Endothelial cell of umbilical vein (primary cell): ENCODE results near the gene EXO5. TPM values are rescaled to one million over a fixed set of nuclear protein-coding genes. Genes with fewer than 3 reads are reported as not detected.

Source experiments
- BruUV-seq: library from RNA; stranded (reverse); fragments of 400-500 nt; replicated peaks from 2 replicates; lab custom pipeline; 2021; lab: Mats Ljungman, UMichigan
- CTCF ChIA-PET: fragments of 300-600, 350-600 bp; sonication (Branson Sonifier 250); formaldehyde crosslinking; loops from one replicate; lab custom pipeline; 2021; ENCODE audit warnings: antibody characterized with exemption, inconsistent platforms; lab: Charles Lee
- POLR2A ChIA-PET: fragments of 300-600, 350-600 bp; sonication (Branson Sonifier 250); formaldehyde crosslinking; loops from one replicate; lab custom pipeline; 2021; ENCODE audit warnings: antibody characterized with exemption, inconsistent platforms; lab: Charles Lee
- DNase-seq: peaks from one replicate; pipeline ENCODE4 v3.0.0-alpha.2; 2011; ENCODE audit warnings: low read depth, low spot score
- FAIRE-seq: peaks from 2 replicates; lab custom pipeline; 2011; peaks lifted over from hg19 to GRCh38; lab: Jason Lieb, UNC
- H2AFZ ChIP-seq: 2 replicates; pipeline ENCODE4 v1.6.0; 2012; ENCODE audit warnings: low read depth, low read length, control low read depth, inconsistent platforms
- H3K27ac ChIP-seq: 2 replicates; pipeline ENCODE4 v1.5.1; 2011; ENCODE audit warnings: low read depth, mild to moderate bottlenecking, control low read depth, low read length, moderate library complexity; ENCODE audit not compliant: insufficient read depth
- H3K27me3 ChIP-seq, 2 experiments: 2 replicates each; pipeline versions ENCODE4 v1.6.0 to v1.6.1; 2011; ENCODE audit warnings: low read length in 2 of 2, mixed read lengths in 1 of 2; ENCODE audit not compliant: control insufficient read depth in 2 of 2, insufficient read depth in 2 of 2
- H3K36me3 ChIP-seq, 2 experiments: 2 replicates in 1 of 2; 3 replicates in 1 of 2; pipeline ENCODE4 v1.5.1; 2011; ENCODE audit warnings: low read length in 2 of 2, mild to moderate bottlenecking in 1 of 2, moderate library complexity in 1 of 2; ENCODE audit not compliant: control insufficient read depth in 2 of 2, insufficient read depth in 2 of 2; ENCODE audit errors: extremely low read depth in 1 of 2
- H3K4me1 ChIP-seq: 3 replicates; pipeline ENCODE4 v1.5.1; 2011; ENCODE audit warnings: mild to moderate bottlenecking, low read length; ENCODE audit not compliant: control insufficient read depth, insufficient read depth; ENCODE audit errors: extremely low read depth
- H3K4me2 ChIP-seq: 2 replicates; pipeline ENCODE4 v1.6.1; 2011; ENCODE audit warnings: low read length, control low read depth, mixed read lengths; ENCODE audit not compliant: insufficient read depth
- H3K4me3 ChIP-seq, 3 experiments: fragments of 200-600 bp in 1 of 3; sonication (generic), shearing (Covaris generic) in 1 of 3; replicated peaks in 1 of 3; 2 replicates each; pipeline ENCODE4 v1.5.1; 2011 to 2016; ENCODE audit warnings: control low read depth in 3 of 3, low read length in 3 of 3, mild to moderate bottlenecking in 2 of 3, inconsistent platforms in 1 of 3, low read depth in 1 of 3, moderate library complexity in 1 of 3; ENCODE audit not compliant: insufficient read depth in 1 of 3
- H3K79me2 ChIP-seq: 2 replicates; pipeline ENCODE4 v1.6.0; 2012; ENCODE audit warnings: low read length, inconsistent platforms; ENCODE audit not compliant: control insufficient read depth, insufficient read depth
- H3K9ac ChIP-seq: replicated peaks from 2 replicates; pipeline ENCODE3; 2011; ENCODE audit warnings: low read length, control low read depth; ENCODE audit not compliant: insufficient read depth; ENCODE audit errors: extremely low read depth
- H3K9me1 ChIP-seq: replicated peaks from 3 replicates; pipeline ENCODE4 v1.6.0; 2011; ENCODE audit warnings: mild to moderate bottlenecking, low read length; ENCODE audit not compliant: control insufficient read depth, insufficient read depth; ENCODE audit errors: extremely low read depth
- H3K9me3 ChIP-seq: replicated peaks from 2 replicates; pipeline ENCODE4 v1.5.1; 2012; ENCODE audit warnings: low read length, inconsistent platforms; ENCODE audit not compliant: control insufficient read depth, insufficient read depth
- H4K20me1 ChIP-seq: replicated peaks from 2 replicates; pipeline ENCODE3; 2011; ENCODE audit warnings: mild to moderate bottlenecking, low read length; ENCODE audit not compliant: control insufficient read depth, insufficient read depth; ENCODE audit errors: extremely low read depth
- EZH2 ChIP-seq: IDR thresholded peaks from 2 replicates; pipeline ENCODE4 v1.6.1; 2012; ENCODE audit warnings: borderline replicate concordance, low read depth, mild to moderate bottlenecking, moderate library complexity, low read length, inconsistent platforms; ENCODE audit not compliant: severe bottlenecking
- FOS ChIP-seq: IDR thresholded peaks from 2 replicates; pipeline ENCODE4 v1.6.1; 2011; ENCODE audit warnings: mild to moderate bottlenecking, low read length, moderate library complexity, borderline replicate concordance; ENCODE audit not compliant: insufficient read depth
- GATA2 ChIP-seq: IDR thresholded peaks from 2 replicates; pipeline ENCODE4 v1.7.0; 2011; ENCODE audit warnings: low read depth, mild to moderate bottlenecking, moderate library complexity, mixed read lengths, low read length; ENCODE audit not compliant: insufficient read length, insufficient read depth
- JUN ChIP-seq: IDR thresholded peaks from 2 replicates; pipeline ENCODE4 v1.6.1; 2011; ENCODE audit warnings: borderline replicate concordance, low read depth; ENCODE audit not compliant: insufficient read length, insufficient read depth
- MAX ChIP-seq: IDR thresholded peaks from 2 replicates; pipeline ENCODE4 v1.6.1; 2011; ENCODE audit not compliant: insufficient read depth, insufficient read length
- MYC ChIP-seq: IDR thresholded peaks from one replicate; pipeline ENCODE4 v1.6.1; 2011; ENCODE audit warnings: mild to moderate bottlenecking, low read depth, low read length
- POLR2A ChIP-seq: IDR thresholded peaks from 2 replicates; pipeline ENCODE4 v1.6.1; 2012; ENCODE audit warnings: low read depth, mild to moderate bottlenecking, control low read depth, low read length
- POLR2AphosphoS5 ChIP-seq: IDR thresholded peaks from 2 replicates; pipeline ENCODE4 v1.6.1; 2012; ENCODE audit warnings: low read depth, mild to moderate bottlenecking, control low read depth, low read length, moderate library complexity; ENCODE audit not compliant: insufficient read depth
- dilution Hi-C: fragments of 300-500 bp; cut with MboI; formaldehyde crosslinking; loops from one replicate; pipeline ENCODE4 v1.15.0; 2019; ENCODE audit warnings: low sequenced_read_pairs; ENCODE audit not compliant: extremely low pct_ligation_motif_present
- intact Hi-C: fragments of 100-400 bp; cut with micrococcal nuclease; formaldehyde crosslinking; loops from one replicate; pipeline ENCODE4 v1.10.0; 2022
- polyA plus RNA-seq, 4 experiments: library from polyadenylated mRNA; depleted of rRNA in 3 of 4; stranded (reverse) in 3 of 4; unstranded in 1 of 4; fragments of >200 nt; gene quantifications; 2 replicates each; pipeline versions ENCODE4 v1.2.1 to v1.2.3, GENCODE V29; 2011 to 2012; ENCODE audit warnings: missing spikeins in 1 of 4
- total RNA-seq: library from RNA; stranded (reverse); gene quantifications from 2 replicates; pipeline ENCODE4 v1.2.3, GENCODE V29; 2021
- TF ChIP-seq, protein P1 (sequence below), 2 donors: IDR thresholded peaks; 1 replicate in 1 of 2; 2 replicates in 1 of 2; pipeline ENCODE4 v1.5.1; 2011; ENCODE audit warnings: low read length in 2 of 2, mild to moderate bottlenecking in 2 of 2, moderate library complexity in 2 of 2, control low read depth in 1 of 2, inconsistent platforms in 1 of 2, low read depth in 1 of 2; ENCODE audit not compliant: insufficient read depth in 1 of 2; ENCODE audit errors: extremely low read depth in 1 of 2

Gene EXO5
- total and polyA plus RNA-seq, 2 donors (not counting 3 experiments of a cell fraction or from before 2014, with no cell fraction given): 7.0 to 13.0 TPM

DNA sequence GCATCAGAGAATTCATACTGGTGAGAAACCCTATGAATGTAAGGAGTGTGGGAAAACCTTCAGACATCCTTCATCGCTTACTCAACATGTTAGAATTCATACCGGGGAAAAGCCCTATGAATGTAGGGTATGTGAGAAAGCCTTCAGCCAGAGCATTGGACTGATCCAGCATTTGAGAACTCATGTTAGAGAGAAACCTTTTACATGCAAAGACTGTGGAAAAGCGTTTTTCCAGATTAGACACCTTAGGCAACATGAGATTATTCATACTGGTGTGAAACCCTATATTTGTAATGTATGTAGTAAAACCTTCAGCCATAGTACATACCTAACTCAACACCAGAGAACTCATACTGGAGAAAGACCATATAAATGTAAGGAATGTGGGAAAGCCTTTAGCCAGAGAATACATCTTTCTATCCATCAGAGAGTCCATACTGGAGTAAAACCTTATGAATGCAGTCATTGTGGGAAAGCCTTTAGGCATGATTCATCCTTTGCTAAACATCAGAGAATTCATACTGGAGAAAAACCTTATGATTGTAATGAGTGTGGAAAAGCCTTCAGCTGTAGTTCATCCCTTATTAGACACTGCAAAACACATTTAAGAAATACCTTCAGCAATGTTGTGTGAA is 45.5 kb upstream of the EXO5 start:
- FAIRE-seq: peak; percentile 48
- Histone ChIP-seq H3K4me1 (no peaks in the 10 kb centered on the region), H3K27ac (no peak overlapping the region), H3K36me3 (no peaks in the 10 kb centered on the region), H3K27me3 (no peaks in the 10 kb centered on the region), H3K4me3 (no peak overlapping the region), H3K9me3 (peaks cover 15% of the 10 kb centered on the region), H3K4me2 (no peak overlapping the region), H2AFZ (no peak overlapping the region), H3K9ac (no peak overlapping the region), H4K20me1 (no peaks in the 10 kb centered on the region), H3K79me2 (no peaks in the 10 kb centered on the region), H3K9me1 (no peaks in the 10 kb centered on the region)
- CTCF ChIA-PET: no interaction called here
- BruUV-seq: no TSS peak
- dilution Hi-C loops: no loop called here
- POLR2A ChIA-PET: no interaction called here
- no peak for DNase-seq
- intact Hi-C loops: no loop called here
- TF ChIP-seq FOS (no peak), JUN (no peak), POLR2AphosphoS5 (no peak), MYC (no peak), POLR2A (no peak), EZH2 (no peak), MAX (no peak), GATA2 (no peak)
- TF ChIP-seq, protein P1, sequence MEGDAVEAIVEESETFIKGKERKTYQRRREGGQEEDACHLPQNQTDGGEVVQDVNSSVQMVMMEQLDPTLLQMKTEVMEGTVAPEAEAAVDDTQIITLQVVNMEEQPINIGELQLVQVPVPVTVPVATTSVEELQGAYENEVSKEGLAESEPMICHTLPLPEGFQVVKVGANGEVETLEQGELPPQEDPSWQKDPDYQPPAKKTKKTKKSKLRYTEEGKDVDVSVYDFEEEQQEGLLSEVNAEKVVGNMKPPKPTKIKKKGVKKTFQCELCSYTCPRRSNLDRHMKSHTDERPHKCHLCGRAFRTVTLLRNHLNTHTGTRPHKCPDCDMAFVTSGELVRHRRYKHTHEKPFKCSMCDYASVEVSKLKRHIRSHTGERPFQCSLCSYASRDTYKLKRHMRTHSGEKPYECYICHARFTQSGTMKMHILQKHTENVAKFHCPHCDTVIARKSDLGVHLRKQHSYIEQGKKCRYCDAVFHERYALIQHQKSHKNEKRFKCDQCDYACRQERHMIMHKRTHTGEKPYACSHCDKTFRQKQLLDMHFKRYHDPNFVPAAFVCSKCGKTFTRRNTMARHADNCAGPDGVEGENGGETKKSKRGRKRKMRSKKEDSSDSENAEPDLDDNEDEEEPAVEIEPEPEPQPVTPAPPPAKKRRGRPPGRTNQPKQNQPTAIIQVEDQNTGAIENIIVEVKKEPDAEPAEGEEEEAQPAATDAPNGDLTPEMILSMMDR (IDR thresholded peaks at IDR 0.05; ENCODE audit: extremely low read depth in 1 of 2, insufficient read depth in 1 of 2, low read depth in 1 of 2, low read length in 2 of 2): no peak
